Activated CD4-positive, alpha-beta memory T cell treated with anti-CD3 and anti-CD28 coated beads, Interleukin-2, amount 10 ng/mL, durations not matched to agents 7 days and 5 days (primary cell): ENCODE measurements around the gene CLEC16A. TPM values are rescaled to one million over a fixed set of nuclear protein-coding genes. Genes with fewer than 3 reads are reported as not detected.
A peak's percentile ranks its signal among the peaks of the same experiment; 100 is the strongest.

Experiments used
- CTCF ChIA-PET: fragments of 350-600 bp; sonication (Branson Sonifier 250); formaldehyde crosslinking; loops from one replicate; lab custom pipeline; 2021; ENCODE audit warnings: antibody characterized with exemption, inconsistent platforms; lab: Charles Lee
- POLR2A ChIA-PET: fragments of 350-600 bp; sonication (Branson Sonifier 250); formaldehyde crosslinking; loops from one replicate; lab custom pipeline; 2021; ENCODE audit warnings: antibody characterized with exemption; lab: Charles Lee
- DNase-seq: peaks from one replicate; pipeline ENCODE4 v3.0.0-alpha.2; 2020
- H3K27ac Mint-ChIP-seq: one replicate; pipeline ENCODE4 v1.8.0; 2021; ENCODE audit warnings: mild to moderate bottlenecking, mixed read lengths
- H3K27me3 Mint-ChIP-seq: one replicate; pipeline ENCODE4 v1.8.0; 2021; ENCODE audit warnings: mixed read lengths
- H3K36me3 Mint-ChIP-seq: one replicate; pipeline ENCODE4 v1.8.0; 2021; ENCODE audit warnings: low read depth, mixed read lengths
- H3K4me1 Mint-ChIP-seq: one replicate; pipeline ENCODE4 v1.8.0; 2021; ENCODE audit warnings: mixed read lengths
- H3K4me3 Mint-ChIP-seq: one replicate; pipeline ENCODE4 v1.8.0; 2021; ENCODE audit warnings: mild to moderate bottlenecking, mixed read lengths
- H3K9me3 Mint-ChIP-seq: one replicate; pipeline ENCODE4 v1.8.0; 2021; ENCODE audit warnings: mixed read lengths
- total RNA-seq, 2 experiments: library from RNA; stranded (reverse); gene quantifications; one replicate each; pipeline ENCODE4 v1.2.3, GENCODE V29; 2021

CLEC16A gene
- total RNA-seq, 2 experiments from 2014 or later: 30.3 to 32.4 TPM

- H3K4me3 Mint-ChIP-seq: no peak overlapping the region
These were observed 257.3 kb downstream of the CLEC16A start for GRCh38 chr16:11201498-11202259.

GRCh38 chr16:11202260-11203091 lies 258.1 kb downstream of the CLEC16A start:
- no peak for DNase-seq
- ChIA-PET CTCF (interaction anchor here (1.0 kb wide), 1 partner anchor 8 kb away, joined by 3 read pairs; no protein-coding TSS in a partner anchor), POLR2A (interaction anchor here (0.7 kb wide), 1 partner anchor 102 kb away, joined by 4 read pairs; no protein-coding TSS in a partner anchor)
- H3K27me3 Mint-ChIP-seq: no peaks in the 10 kb centered on the region
- H3K27ac Mint-ChIP-seq: no peak overlapping the region
- H3K36me3 Mint-ChIP-seq: peaks cover 4% of the 10 kb centered on the region
- peaks cover 3% of the 10 kb centered on the region for H3K9me3 Mint-ChIP-seq
- H3K4me3 Mint-ChIP-seq: no peak overlapping the region
- peaks cover 78% of the 10 kb centered on the region for H3K4me1 Mint-ChIP-seq

More at GRCh38 chr16:11201498-11202259, 257.3 kb downstream of the CLEC16A start:
- POLR2A ChIA-PET: interaction anchor here (0.6 to 1.4 kb wide), 4 partner anchors 23 to 101 kb away, joined by 3 to 5 read pairs (median 4); partner anchors contain the start of gene SOCS1
- Mint-ChIP-seq H3K4me1 (peaks cover 75% of the 10 kb centered on the region), H3K9me3 (no peaks in the 10 kb centered on the region), H3K27me3 (no peaks in the 10 kb centered on the region), H3K27ac (no peak overlapping the region), H3K36me3 (peaks cover 2% of the 10 kb centered on the region)
- no peak for DNase-seq
- CTCF ChIA-PET: no interaction called here

- POLR2A ChIA-PET: no interaction called here
- Mint-ChIP-seq H3K4me1 (peaks cover 72% of the 10 kb centered on the region), H3K27ac (no peak overlapping the region), H3K36me3 (peaks cover 8% of the 10 kb centered on the region), H3K9me3 (peaks cover 9% of the 10 kb centered on the region), H3K4me3 (no peak overlapping the region), H3K27me3 (no peaks in the 10 kb centered on the region)
- CTCF ChIA-PET: interaction anchor here (1.0 kb wide), 1 partner anchor 9 kb away, joined by 3 read pairs; no protein-coding TSS in a partner anchor
- no peak for DNase-seq
These were observed 258.8 kb downstream of the CLEC16A start for GRCh38 chr16:11203111-11203623.

- Mint-ChIP-seq H3K27ac (no peak overlapping the region), H3K36me3 (peaks cover 12% of the 10 kb centered on the region), H3K4me3 (no peak overlapping the region), H3K27me3 (no peaks in the 10 kb centered on the region), H3K4me1 (peaks cover 62% of the 10 kb centered on the region), H3K9me3 (peaks cover 13% of the 10 kb centered on the region)
- POLR2A ChIA-PET: interaction anchor here (1.2 to 1.9 kb wide), 2 partner anchors 8 to 25 kb away, joined by 3 to 4 read pairs; no protein-coding TSS in a partner anchor
- CTCF ChIA-PET: interaction anchor here (1.8 to 2.4 kb wide), 2 partner anchors 9 to 14 kb away, joined by 7 to 13 read pairs; no protein-coding TSS in a partner anchor
- no peak for DNase-seq
These were observed 260.2 kb downstream of the CLEC16A start for GRCh38 chr16:11204513-11205047.

GRCh38 chr16:11205065-11205699 lies 260.8 kb downstream of the CLEC16A start:
- POLR2A ChIA-PET: interaction anchor here (1.0 to 3.2 kb wide), 6 partner anchors 8 to 592 kb away, joined by 3 to 15 read pairs (median 5); partner anchors contain the start of genes SOCS1 and ZC3H7A
- Mint-ChIP-seq H3K4me3 (no peak overlapping the region), H3K36me3 (peaks cover 12% of the 10 kb centered on the region), H3K9me3 (peaks cover 13% of the 10 kb centered on the region), H3K4me1 (peaks cover 61% of the 10 kb centered on the region), H3K27me3 (no peaks in the 10 kb centered on the region), H3K27ac (no peak overlapping the region)
- DNase-seq: no peak
- CTCF ChIA-PET: interaction anchor here (1.8 to 2.4 kb wide), 3 partner anchors 10 to 20 kb away, joined by 6 to 13 read pairs (median 7); no protein-coding TSS in a partner anchor

- Mint-ChIP-seq H3K4me3 (no peak overlapping the region), H3K9me3 (peaks cover 13% of the 10 kb centered on the region), H3K36me3 (peaks cover 12% of the 10 kb centered on the region), H3K27me3 (no peaks in the 10 kb centered on the region), H3K4me1 (peaks cover 55% of the 10 kb centered on the region), H3K27ac (peak overlapping the region; percentile 83)
- ChIA-PET CTCF (interaction anchor here (1.0 to 2.4 kb wide), 5 partner anchors 11 to 242 kb away, joined by 3 to 13 read pairs (median 6); no protein-coding TSS in a partner anchor), POLR2A (interaction anchor here (0.6 to 3.2 kb wide), 9 partner anchors 10 to 591 kb away, joined by 3 to 15 read pairs (median 4); partner anchors contain the start of genes SOCS1 and ZC3H7A)
- DNase-seq: no peak
These were observed 261.6 kb downstream of the CLEC16A start for GRCh38 chr16:11205754-11206581.

GRCh38 chr16:11207646-11208045 lies 263.3 kb downstream of the CLEC16A start:
- POLR2A ChIA-PET: interaction anchor here (0.9 to 3.2 kb wide), 5 partner anchors 14 to 103 kb away, joined by 3 to 15 read pairs (median 3); partner anchors contain the start of gene SOCS1
- Mint-ChIP-seq H3K27ac (no peak overlapping the region), H3K36me3 (peaks cover 12% of the 10 kb centered on the region), H3K4me1 (peaks cover 41% of the 10 kb centered on the region), H3K4me3 (no peak overlapping the region), H3K9me3 (peaks cover 13% of the 10 kb centered on the region), H3K27me3 (no peaks in the 10 kb centered on the region)
- CTCF ChIA-PET: interaction anchor here (2.5 kb wide), 1 partner anchor 10 kb away, joined by 14 read pairs; no protein-coding TSS in a partner anchor
- no peak for DNase-seq

- no peak for DNase-seq
- no peaks in the 10 kb centered on the region for H3K27me3 Mint-ChIP-seq
- peaks cover 13% of the 10 kb centered on the region for H3K9me3 Mint-ChIP-seq
- POLR2A ChIA-PET: interaction anchor here (1.0 to 1.3 kb wide), 4 partner anchors 9 to 104 kb away, joined by 3 to 4 read pairs (median 4); no protein-coding TSS in a partner anchor
- H3K4me1 Mint-ChIP-seq: peaks cover 37% of the 10 kb centered on the region
- H3K27ac Mint-ChIP-seq: no peak overlapping the region
- no peak overlapping the region for H3K4me3 Mint-ChIP-seq
- H3K36me3 Mint-ChIP-seq: peaks cover 12% of the 10 kb centered on the region
- CTCF ChIA-PET: interaction anchor here (1.1 to 2.5 kb wide), 2 partner anchors 9 to 147 kb away, joined by 4 to 14 read pairs; no protein-coding TSS in a partner anchor
These were observed 264.7 kb downstream of the CLEC16A start for GRCh38 chr16:11208916-11209665.

GRCh38 chr16:11210260-11210659 lies 265.9 kb downstream of the CLEC16A start:
- Mint-ChIP-seq H3K27ac (no peak overlapping the region), H3K36me3 (peaks cover 12% of the 10 kb centered on the region), H3K4me3 (no peak overlapping the region), H3K27me3 (no peaks in the 10 kb centered on the region), H3K4me1 (peaks cover 28% of the 10 kb centered on the region), H3K9me3 (peaks cover 13% of the 10 kb centered on the region)
- ChIA-PET CTCF (interaction anchor here (0.6 kb wide), 1 partner anchor 157 kb away, joined by 3 read pairs; no protein-coding TSS in a partner anchor), POLR2A (no interaction called here)
- no peak for DNase-seq
